Brain microvascular endothelial cell (primary cell): Measurements from ENCODE around the gene BICD1.

Experiments used
- DNase-seq: peaks from one replicate; pipeline ENCODE4 v3.0.0-alpha.2; 2020
- H3K27ac ChIP-seq: fragments of 250-450 bp; sonication (Bioruptor Pico); 2 replicates; pipeline ENCODE4 v1.5.1; 2020; ENCODE audit warnings: mild to moderate bottlenecking, moderate library complexity
- H3K27me3 ChIP-seq: fragments of 250-450 bp; sonication (Bioruptor Pico); replicated peaks from 2 replicates; pipeline ENCODE4 v1.5.1; 2020; ENCODE audit warnings: mild to moderate bottlenecking
- H3K36me3 ChIP-seq: fragments of 250-450 bp; sonication (Bioruptor Pico); replicated peaks from 2 replicates; pipeline ENCODE4 v1.5.1; 2020; ENCODE audit warnings: mild to moderate bottlenecking
- H3K4me3 ChIP-seq: 2 replicates; pipeline ENCODE4 v1.5.1; 2011; ENCODE audit warnings: low read depth, mild to moderate bottlenecking, control low read depth, low read length, moderate library complexity
- in situ Hi-C: cut with HindIII; loops from 2 replicates; pipeline ENCODE4 v1.10.0; 2017; ENCODE audit warnings: low sequenced_read_pairs, low pct_ligation_motif_present
- TF ChIP-seq, protein P1 (sequence below): IDR thresholded peaks from 2 replicates; pipeline ENCODE4 v1.5.1; 2011; ENCODE audit warnings: low read depth, mild to moderate bottlenecking, moderate library complexity, low read length, control low read depth, inconsistent platforms; ENCODE audit errors: missing control alignments

Gene BICD1

DNA sequence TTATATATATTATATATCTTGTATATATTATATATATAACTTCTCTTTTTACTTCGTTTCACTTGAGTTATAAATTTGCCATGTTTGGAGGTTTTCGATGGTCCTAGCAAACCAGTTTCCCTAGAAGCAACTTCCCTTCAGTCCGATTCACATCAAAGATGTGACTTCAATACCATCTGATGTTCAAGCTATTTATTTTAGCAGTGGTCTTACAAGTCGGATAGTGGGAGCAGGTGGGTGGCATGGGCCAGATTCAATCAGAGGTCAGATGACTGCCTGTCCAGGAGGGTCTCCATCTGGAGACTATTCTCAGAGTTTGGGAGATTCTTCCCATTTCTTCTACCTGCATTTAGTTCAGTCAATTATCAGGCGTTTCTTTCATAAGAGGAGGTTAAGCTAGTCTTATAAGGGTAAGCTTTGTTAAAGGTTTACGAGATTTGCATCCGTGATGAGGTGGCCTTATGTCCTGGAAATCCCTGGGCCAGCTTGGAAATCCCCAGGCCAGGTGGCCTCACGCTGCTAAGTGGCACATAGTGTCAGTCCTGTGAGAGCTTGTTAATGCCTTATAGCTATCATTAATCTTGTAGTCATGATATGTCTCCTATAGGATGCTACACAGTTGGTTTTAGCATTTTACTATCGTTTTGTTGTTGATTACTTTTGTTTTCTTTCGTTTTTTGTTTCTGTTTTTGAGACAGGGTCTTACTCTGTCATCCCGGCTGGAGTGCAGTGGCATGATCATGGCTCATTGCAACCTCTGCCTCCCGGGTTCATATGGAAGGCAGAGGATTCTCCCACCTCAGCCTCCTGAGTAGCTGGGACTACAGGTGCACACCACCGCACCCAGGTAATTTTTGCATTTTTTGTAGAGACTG is 145.8 kb downstream of the BICD1 start:
- Histone ChIP-seq H3K27me3 (no peaks in the 10 kb centered on the region), H3K4me3 (no peak overlapping the region), H3K27ac (no peak overlapping the region), H3K36me3 (no peaks in the 10 kb centered on the region)
- TF ChIP-seq, protein P1, sequence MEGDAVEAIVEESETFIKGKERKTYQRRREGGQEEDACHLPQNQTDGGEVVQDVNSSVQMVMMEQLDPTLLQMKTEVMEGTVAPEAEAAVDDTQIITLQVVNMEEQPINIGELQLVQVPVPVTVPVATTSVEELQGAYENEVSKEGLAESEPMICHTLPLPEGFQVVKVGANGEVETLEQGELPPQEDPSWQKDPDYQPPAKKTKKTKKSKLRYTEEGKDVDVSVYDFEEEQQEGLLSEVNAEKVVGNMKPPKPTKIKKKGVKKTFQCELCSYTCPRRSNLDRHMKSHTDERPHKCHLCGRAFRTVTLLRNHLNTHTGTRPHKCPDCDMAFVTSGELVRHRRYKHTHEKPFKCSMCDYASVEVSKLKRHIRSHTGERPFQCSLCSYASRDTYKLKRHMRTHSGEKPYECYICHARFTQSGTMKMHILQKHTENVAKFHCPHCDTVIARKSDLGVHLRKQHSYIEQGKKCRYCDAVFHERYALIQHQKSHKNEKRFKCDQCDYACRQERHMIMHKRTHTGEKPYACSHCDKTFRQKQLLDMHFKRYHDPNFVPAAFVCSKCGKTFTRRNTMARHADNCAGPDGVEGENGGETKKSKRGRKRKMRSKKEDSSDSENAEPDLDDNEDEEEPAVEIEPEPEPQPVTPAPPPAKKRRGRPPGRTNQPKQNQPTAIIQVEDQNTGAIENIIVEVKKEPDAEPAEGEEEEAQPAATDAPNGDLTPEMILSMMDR: no peak
- in situ Hi-C loops: no loop called here
- DNase-seq: no peak

DNA sequence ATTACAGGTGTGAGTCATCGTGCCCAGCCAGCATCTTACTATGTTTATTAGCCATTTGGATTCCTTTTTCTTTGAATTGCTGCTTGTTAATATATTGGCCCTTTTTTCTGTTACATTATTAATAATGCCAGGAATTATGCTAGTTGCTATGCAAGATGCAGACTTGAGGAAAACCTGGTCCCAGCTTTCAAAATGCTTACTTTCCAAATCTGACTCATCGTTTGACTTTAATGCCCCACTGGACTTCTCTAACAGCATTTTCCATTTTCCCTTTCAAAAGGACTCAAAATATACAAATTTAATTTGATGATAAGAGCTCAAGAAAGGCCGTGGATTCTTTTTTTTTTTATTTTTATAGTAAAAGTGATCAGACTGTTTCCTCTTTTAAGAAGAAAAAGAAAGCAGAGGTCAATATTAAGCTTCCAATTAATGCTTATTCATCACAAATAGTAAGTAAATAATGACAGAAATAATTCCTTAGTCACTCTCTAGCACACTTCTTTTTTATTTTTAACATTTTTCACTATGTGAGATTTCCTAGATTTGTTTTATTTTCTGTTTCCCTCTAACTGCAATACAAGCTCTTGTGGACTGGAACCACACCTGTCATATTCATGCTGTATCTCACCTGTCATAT is 146.6 kb downstream of the BICD1 start:
- in situ Hi-C loops: no loop called here
- Histone ChIP-seq H3K36me3 (no peaks in the 10 kb centered on the region), H3K4me3 (no peak overlapping the region), H3K27me3 (no peaks in the 10 kb centered on the region), H3K27ac (no peak overlapping the region)
- DNase-seq: no peak
- TF ChIP-seq, protein P1: no peak

DNA sequence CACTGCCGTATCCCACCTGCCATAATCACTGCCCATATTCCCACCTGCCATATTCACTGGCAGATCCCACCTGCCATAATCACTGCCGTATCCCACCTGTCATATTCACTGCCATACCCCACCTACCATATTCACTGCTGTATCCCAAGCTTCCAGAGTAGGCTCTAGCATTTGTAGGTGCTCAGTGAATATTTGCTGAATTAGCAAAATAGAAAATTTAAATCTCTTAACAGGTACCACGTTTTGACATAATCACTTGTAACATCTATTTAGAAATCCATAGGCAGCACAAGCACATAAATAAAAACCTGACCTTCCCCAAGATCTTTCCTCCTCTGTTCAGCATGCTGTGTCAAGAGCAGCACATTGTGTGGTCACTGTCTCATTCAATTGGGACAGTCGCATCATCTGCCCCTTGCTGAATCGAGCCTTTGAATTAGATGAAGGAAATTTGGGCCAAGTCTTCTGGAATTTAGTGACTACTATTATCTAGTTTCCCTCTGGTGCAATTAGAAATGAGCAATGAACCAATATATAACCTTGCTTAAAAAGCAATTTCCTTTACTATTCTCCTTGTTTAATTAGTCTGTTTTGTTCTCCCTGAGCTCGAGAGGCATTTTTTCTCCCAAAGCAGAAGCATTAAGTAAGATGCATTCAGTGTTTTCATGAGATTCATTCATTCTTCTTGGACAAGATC is 147.8 kb downstream of the BICD1 start:
- in situ Hi-C loops: no loop called here
- Histone ChIP-seq H3K4me3 (no peak overlapping the region), H3K27me3 (no peaks in the 10 kb centered on the region), H3K36me3 (no peaks in the 10 kb centered on the region), H3K27ac (no peak overlapping the region)
- no peak for DNase-seq
- TF ChIP-seq, protein P1: no peak

DNA sequence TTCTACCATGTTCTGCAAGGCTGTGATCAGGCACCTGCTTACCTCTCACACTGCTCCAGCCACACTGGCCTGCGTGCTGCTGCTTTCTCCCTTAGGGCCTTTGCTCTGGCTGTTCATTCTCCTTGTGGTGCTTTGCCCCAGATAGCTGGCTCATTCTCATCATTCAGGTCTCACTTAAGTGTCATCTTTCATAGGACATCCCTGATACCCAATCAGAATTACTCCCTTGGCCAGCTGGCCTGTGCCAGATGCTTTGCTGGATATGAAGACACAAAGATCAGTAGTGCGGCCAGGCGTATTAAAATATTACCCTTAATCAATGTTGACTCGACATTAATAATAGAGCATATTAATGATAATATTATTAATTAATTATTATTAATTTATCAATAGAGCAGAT is 148.9 kb downstream of the BICD1 start:
- Histone ChIP-seq H3K27me3 (no peaks in the 10 kb centered on the region), H3K27ac (no peak overlapping the region), H3K36me3 (no peaks in the 10 kb centered on the region), H3K4me3 (no peak overlapping the region)
- DNase-seq: no peak
- in situ Hi-C loops: no loop called here
- TF ChIP-seq, protein P1: no peak

DNA sequence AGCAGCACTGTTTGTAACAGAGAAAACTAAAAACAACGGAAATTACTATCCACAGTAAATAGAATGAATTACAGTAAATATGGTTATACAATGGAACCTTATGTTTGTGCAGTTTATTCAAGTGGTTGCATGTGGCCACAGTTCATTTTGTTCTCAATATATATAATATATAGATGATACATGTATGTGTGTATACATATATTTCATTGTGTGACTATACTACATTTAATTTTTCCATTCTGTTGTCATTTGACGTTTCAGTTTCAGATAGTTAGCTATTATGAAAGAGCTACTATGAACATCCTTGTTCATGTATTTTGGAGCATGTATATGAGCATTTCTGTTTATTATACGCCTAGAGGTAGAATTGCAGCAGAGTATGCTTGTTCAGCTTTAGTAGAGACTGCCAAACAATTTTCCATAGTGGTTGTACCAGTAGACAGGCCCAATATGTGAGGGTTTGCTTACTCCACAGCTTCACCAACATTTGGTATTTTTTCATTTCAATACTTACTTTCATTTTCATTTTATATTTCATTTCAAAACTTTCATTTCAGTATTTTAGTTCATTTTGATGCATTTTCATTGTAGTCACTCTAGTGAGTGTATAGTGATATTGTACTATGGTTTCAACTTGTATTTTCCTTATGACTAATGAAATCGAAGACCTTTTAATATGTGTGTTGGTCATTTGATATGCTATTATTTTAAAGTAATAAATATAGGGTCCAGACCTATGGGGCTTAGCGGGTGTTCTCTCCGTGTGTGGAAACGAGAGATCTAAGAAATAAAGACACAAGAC is 151.2 kb downstream of the BICD1 start:
- TF ChIP-seq, protein P1: no peak
- no peaks in the 10 kb centered on the region for H3K36me3 ChIP-seq
- in situ Hi-C loops: no loop called here
- H3K27me3 ChIP-seq: no peaks in the 10 kb centered on the region
- H3K4me3 ChIP-seq: no peak overlapping the region
- H3K27ac ChIP-seq: no peak overlapping the region
- no peak for DNase-seq
